ENCODE measurements around the gene SCN3B.

GRCh38 chr11:123696183-123696582 is 41.8 kb upstream of the SCN3B start:
- TF ChIP-seq, protein P1, sequence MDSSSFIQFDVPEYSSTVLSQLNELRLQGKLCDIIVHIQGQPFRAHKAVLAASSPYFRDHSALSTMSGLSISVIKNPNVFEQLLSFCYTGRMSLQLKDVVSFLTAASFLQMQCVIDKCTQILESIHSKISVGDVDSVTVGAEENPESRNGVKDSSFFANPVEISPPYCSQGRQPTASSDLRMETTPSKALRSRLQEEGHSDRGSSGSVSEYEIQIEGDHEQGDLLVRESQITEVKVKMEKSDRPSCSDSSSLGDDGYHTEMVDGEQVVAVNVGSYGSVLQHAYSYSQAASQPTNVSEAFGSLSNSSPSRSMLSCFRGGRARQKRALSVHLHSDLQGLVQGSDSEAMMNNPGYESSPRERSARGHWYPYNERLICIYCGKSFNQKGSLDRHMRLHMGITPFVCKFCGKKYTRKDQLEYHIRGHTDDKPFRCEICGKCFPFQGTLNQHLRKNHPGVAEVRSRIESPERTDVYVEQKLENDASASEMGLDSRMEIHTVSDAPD (CRISPR knock-in tag; IDR thresholded peaks at IDR 0.05): no peak
- TF ChIP-seq, protein P2, sequence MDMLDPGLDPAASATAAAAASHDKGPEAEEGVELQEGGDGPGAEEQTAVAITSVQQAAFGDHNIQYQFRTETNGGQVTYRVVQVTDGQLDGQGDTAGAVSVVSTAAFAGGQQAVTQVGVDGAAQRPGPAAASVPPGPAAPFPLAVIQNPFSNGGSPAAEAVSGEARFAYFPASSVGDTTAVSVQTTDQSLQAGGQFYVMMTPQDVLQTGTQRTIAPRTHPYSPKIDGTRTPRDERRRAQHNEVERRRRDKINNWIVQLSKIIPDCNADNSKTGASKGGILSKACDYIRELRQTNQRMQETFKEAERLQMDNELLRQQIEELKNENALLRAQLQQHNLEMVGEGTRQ (CRISPR knock-in tag; IDR thresholded peaks at IDR 0.05): no peak
- TF ChIP-seq EZH2 (IDR thresholded peaks at IDR 0.05; ENCODE audit: borderline replicate concordance, low read depth, low read length): no peak
- TF ChIP-seq POLR2AphosphoS2 (IDR thresholded peaks at IDR 0.05; ENCODE audit: low read length): no peak
- no peak for TF ChIP-seq DPF2 (IDR thresholded peaks at IDR 0.05)
